ENCODE measurements around the gene OTX1. TPM values are rescaled to one million over a fixed set of nuclear protein-coding genes. Genes with fewer than 3 reads are reported as not detected.

OTX1 gene
- total RNA-seq, 1 experiment from 2014 or later = 0.90 TPM

GRCh38 chr2:63044362-63045327 is 6.0 kb upstream of the OTX1 start (continued):
- no peak for TF ChIP-seq NR1H2 (CRISPR knock-in tag; IDR thresholded peaks at IDR 0.05)
- TF ChIP-seq ATF6 (CRISPR knock-in tag; IDR thresholded peaks at IDR 0.05) = no peak
- TF ChIP-seq USF1 (CRISPR knock-in tag; IDR thresholded peaks at IDR 0.05) = no peak
- no peak for TF ChIP-seq AR (CRISPR knock-in tag; IDR thresholded peaks at IDR 0.05)
- TF ChIP-seq NR2C2 (CRISPR knock-in tag; IDR thresholded peaks at IDR 0.05) = no peak
- TF ChIP-seq ZBTB21 (CRISPR knock-in tag; IDR thresholded peaks at IDR 0.05; ENCODE audit: borderline replicate concordance) = no peak
- TF ChIP-seq ZNF138 (CRISPR knock-in tag; conservative IDR thresholded peaks at IDR 0.05) = no peak
- no peak for TF ChIP-seq ZBTB43 (CRISPR knock-in tag; IDR thresholded peaks at IDR 0.05)
- no peak for TF ChIP-seq JUN (CRISPR knock-in tag; IDR thresholded peaks at IDR 0.05)
- TF ChIP-seq E2F5 (CRISPR knock-in tag; IDR thresholded peaks at IDR 0.05) = peak; percentile 80; the same call in 1 of the 2 replicates
- no peak for TF ChIP-seq ZNF425 (CRISPR knock-in tag; conservative IDR thresholded peaks at IDR 0.05)
- no peak for TF ChIP-seq ZNF532 (CRISPR knock-in tag; IDR thresholded peaks at IDR 0.05; ENCODE audit: borderline replicate concordance)
- TF ChIP-seq OVOL2 (CRISPR knock-in tag; IDR thresholded peaks at IDR 0.05; ENCODE audit: borderline replicate concordance) = no peak
- 0 out of 2 replicates have a peak, but pooled peaks have one; percentile 36 for TF ChIP-seq TCF7 (CRISPR knock-in tag; IDR thresholded peaks at IDR 0.05; ENCODE audit: low read depth)
- no peak for TF ChIP-seq GRHL2 (CRISPR knock-in tag; IDR thresholded peaks at IDR 0.05; ENCODE audit: insufficient replicate concordance, severe bottlenecking)
- no peak for TF ChIP-seq ERG (CRISPR knock-in tag; IDR thresholded peaks at IDR 0.05)
- TF ChIP-seq SOX15 (CRISPR knock-in tag; IDR thresholded peaks at IDR 0.05) = no peak
- TF ChIP-seq TEAD4 (CRISPR knock-in tag; IDR thresholded peaks at IDR 0.05) = no peak
- TF ChIP-seq GABPB1 (CRISPR knock-in tag; IDR thresholded peaks at IDR 0.05) = no peak
- no peak for TF ChIP-seq SMAD4 (CRISPR knock-in tag; IDR thresholded peaks at IDR 0.05)
- TF ChIP-seq CREM (CRISPR knock-in tag; IDR thresholded peaks at IDR 0.05) = no peak
- no peak for TF ChIP-seq IRF2 (CRISPR knock-in tag; IDR thresholded peaks at IDR 0.05; ENCODE audit: borderline replicate concordance, low read depth)

Data from WTC11 (cell line).